GM19035 (cell line): Measurements from ENCODE around the gene NEDD4L.

ENCODE experiments used
- ATAC-seq: cut with Tn5 transposase; IDR thresholded peaks from one replicate; pipeline ENCODE4 v1.9.1; 2021; ENCODE audit not compliant: unreplicated experiment

Gene NEDD4L

DNA sequence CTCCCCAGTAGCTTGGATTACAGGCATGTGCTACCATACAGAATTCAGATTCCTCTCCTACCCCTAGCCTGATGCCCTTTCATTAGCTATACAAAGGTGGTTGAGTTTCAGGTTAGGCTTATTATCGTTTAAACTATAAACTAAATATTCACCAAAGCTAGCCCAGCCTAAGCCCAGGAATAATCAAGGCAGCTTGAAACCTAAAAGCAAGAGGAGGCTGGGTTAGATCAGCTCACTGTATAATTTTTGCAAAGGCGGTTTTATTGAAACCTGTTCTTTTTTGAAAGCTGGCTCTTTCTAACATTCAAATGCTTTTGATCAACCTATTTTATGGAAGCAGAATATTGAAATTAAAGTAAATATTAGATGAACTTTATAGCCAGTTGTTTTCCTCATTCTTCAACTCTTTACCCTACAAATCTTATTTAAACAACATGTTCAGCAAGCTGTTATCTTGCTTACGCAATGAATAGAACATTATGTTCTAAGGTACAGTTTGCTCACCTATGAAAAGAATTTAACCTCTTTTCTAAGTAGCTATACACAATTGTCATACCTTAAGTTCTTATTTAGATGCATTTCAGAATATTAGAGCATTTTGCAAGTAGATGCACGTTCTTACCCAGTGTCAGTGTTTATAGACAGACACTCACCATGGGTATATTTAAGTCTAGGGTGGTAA lies 241.6 kb downstream of the NEDD4L start:
- ATAC-seq, result no peak

DNA sequence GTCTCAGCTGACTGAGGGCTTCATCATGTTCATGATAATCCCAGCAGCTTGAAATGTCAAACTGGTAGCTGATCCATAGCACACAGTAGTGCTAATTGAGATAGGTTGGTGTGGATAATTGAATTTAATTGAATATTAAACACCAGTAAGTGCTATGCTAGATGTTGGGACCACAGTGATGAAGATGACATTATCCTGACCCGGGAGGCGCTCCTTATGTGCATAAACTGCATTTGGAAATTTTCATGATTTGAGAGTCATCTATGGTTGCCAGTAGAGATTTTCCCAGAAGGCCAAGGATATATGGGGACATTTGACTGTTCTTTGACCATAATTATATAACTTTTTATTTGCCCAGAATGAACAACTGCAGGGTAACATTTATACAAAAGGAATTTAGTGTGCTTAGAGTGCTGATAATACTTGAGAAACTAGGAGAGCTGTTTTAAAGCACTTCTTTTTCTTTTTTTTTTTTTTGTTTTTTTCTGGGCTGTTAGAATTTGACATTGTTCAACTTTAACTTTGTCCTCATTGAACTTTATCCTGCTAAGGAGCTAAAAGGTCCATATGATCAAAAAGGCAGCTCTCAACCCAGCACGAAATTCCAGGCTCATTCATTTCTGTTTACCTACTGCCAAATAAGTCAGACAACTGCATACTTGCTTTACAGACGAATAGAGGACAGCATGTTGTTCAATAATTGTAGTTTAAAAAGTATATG lies 242.8 kb downstream of the NEDD4L start:
- ATAC-seq, result no peak

DNA sequence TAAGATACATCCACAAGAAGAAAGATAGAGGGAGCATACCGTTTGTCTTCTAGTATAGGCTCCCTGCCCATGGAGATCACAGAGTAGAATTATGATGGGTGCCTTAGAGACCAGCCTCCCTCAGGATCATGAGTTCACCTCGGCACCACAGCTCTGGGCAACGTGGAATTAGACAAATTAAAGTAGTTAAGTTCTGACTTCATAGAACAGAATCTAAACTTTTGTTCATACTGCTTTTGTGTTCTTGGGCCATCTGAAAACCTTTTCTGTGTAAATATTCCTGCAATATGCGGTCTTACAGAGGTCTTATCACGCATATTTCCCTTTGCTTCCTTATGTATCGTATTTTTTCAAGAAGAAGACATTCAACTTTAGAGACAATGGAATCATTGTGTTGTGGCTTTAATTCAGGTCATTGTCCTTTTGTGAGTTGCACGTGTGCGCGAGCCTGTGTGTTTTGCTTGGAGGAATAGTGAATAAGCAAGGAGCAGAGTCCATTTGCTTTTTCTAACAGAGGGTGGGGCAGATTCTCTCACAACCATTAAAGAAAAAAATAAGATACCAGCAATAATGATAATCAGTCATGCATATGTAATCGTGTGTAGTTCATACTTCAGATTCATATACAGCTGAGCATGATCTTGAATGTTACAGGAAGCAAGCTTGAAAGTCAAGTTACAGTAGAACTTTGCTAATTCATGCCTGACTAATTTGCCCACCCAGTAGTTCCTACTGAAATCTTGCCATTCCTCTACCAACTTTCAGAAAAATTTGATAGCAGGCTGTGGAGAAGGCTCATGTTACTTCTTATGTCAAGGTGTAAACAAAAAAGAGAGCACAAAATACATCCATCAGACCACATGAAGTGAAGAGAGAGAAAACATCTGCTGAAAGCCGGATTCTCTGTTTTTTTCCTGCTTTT lies 243.6 kb downstream of the NEDD4L start:
- no peak for ATAC-seq

DNA sequence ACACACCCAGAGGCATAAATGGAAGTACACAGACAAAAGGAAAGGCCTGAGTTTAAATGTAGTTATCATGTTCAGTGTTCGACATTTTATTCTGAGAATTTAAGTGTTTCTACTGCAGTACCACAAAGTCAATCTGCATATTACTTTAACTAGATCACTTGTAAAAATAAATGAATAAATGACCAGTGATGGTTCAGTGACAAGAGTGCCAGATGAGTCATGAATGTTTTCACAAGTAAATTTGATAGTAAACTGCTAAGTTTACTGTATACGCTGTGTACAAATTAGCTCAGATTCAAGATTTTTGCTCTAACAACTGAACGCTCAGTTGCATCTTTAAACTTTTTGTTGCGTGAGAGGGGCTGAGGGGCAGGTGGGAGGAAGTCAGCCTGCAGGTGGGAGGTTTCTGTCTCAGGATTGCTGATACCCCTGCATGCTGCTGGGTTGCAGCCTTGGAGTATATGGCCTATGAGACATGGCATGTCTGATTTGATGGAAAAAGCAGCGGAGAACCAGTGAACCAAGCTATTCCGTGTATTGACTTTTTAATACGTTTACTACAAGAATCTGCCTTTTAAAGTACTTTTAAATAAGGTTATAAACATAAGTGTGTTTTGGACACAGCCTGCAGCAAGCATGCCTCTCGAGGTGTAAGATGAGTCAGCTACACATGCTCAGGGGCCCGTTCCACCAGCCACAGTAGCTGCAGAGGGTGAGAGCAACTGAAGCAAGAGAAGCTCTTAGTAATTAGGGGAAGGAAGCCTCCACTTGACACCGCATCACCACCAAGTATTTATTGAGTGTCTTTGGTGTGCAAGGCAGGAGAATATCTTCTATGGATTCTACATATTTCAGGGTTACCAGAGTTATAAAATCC lies 245.1 kb downstream of the NEDD4L start:
- ATAC-seq, result peak; percentile 68

DNA sequence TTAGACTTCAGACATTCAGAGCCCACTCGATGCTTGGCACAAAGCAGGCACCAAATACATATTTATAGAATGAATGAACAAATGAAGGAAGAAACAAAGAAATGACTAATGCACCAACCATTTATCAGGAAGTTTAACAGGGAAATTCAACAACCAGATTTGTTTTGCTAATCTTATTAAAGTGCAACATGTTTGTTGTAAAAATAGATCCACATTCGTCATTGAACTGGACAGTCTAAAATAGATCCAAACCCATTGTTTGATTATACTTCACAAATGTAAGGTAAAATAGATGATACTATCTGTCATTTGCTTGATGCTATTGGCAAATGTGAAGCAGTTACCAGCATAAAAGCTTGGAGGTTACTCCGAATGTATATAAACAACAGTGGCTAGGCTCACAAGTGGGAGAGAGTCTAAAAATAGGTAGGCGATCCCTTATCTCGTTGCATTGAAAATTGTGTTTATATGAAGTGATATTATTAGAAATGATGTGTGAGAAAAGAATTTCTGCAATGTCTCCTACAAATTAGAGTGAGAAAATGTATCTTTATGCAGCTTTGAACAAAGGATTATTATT lies 246.2 kb downstream of the NEDD4L start:
- ATAC-seq, result no peak

DNA sequence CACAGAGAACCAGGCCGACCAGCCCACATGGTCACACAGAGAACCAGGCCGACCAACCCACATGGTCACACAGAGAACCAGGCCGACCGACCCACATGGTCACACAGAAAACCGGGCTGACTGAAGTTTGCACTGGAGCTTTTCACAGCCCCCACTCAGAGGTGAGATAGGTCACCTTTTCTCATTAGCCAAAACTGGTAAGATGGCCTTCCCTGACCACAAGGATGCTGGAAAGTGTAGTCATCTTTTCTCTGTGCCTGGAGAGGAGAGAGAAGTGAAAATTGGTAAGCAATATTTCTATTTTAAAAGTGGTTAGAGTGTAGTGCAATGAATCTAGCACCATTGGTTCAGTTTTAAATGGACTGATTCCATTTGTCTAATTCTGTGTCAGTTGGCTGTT lies 247.1 kb downstream of the NEDD4L start:
- no peak for ATAC-seq

DNA sequence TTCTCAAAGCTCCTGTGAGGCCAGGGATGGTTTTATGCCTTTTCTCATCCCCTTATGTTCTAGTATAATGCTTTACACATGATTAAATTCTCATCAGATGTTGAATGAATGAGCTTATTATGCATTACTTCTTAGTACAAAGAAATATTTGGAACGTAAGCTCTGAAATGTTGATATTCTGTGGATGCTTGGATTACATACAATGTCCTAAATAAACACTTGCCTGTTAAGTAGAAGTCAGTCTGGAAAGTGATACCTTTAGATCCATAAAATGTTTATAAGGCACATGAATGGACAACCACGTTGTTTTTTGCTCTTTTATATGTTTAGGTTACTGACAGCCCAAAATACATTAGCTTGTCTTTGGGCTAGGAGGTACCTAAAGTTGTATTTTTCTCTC lies 248.6 kb downstream of the NEDD4L start:
- ATAC-seq, result no peak

DNA sequence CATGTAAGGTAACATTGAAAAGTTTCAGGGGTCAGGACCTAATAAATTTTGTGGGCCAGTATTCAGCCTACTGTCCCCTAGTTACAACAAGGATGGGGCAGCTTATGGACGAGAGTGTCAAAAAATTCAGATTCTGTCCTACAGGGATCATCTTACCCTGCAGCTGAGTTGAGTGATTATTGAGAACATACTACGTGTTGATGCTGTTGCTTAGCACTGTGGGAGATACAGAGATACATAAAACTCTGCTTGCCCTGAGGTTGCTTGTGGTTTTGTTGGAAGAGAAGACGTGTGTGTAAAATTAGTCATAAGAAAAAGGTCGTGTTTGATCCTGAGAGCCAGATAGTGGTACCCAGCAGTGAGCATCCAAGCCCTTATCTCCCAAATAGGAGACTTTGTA lies 253.2 kb downstream of the NEDD4L start:
- ATAC-seq, result no peak

DNA sequence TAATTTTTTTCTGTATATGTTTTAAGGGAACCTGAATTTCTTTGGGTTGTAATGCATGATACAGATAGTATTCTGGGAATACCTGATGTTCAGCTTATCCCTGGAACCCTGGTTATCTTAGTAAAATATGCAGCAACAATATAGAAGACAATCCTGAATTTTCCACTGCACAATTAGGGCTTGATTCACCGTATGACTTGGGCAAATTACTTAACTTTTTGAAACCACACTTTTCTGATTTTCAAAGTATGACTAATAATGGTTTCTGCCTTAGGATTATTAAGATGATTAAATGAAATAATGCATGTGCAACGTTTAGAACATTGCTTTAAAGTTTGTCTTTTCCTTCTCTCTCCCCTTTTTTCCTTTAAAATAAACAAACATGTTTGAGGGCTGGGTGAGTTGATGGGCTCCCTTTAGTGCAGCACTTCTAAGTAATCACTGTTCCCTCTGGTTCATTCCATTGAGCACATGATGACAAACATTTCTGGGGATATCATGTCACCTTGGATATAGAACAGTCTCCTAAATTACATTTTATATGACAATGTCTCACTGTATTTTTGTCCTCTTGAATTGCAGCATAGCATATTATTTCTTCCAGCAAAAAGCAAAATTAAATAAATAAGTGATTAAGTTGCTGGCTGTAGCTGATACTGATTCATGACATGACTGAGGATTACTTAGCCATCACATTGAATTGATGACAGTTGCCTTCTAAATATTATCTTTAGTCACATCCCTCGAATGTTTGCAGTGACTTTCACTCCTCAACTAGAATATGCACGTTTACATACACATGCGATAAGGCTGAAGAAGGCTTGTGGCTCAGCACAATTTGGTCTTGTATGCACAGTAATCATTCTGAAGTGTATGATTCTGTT lies 254.5 kb downstream of the NEDD4L start:
- ATAC-seq, result no peak

DNA sequence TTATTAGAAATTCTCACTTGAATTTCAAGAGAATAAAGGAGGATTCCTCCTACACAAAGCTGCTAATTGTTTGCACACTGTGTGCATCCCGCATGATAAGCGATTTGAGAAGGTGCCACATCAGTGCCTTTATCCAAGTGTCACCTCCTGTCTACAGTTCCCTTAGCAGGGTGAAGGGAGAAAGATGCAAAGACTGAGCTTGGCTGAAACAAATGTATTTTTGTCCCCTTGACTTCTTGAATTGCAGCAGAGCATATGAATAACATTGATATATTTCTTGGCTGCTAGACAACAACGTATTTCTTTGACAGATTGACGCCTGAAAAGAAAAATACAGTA lies 255.1 kb downstream of the NEDD4L start:
- no peak for ATAC-seq

DNA sequence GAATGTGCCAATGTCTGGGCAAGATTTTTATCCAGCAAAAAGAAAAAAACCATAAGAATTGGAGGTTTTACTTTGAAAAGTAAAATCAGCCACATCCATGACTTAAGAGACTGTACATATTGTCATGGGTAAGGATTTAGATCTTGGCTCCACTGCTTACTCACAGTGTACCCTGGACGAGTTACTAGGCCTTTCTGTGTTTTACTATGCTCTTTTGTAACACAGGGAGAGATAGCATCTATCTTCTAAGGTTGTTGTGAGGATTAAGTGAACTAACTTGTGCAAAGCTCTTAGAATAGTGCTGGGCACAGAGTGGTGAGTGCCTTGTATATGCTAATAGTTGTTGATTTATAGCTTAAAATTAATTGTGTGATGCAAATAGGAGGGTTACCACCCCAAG lies 255.9 kb downstream of the NEDD4L start:
- no peak for ATAC-seq

DNA sequence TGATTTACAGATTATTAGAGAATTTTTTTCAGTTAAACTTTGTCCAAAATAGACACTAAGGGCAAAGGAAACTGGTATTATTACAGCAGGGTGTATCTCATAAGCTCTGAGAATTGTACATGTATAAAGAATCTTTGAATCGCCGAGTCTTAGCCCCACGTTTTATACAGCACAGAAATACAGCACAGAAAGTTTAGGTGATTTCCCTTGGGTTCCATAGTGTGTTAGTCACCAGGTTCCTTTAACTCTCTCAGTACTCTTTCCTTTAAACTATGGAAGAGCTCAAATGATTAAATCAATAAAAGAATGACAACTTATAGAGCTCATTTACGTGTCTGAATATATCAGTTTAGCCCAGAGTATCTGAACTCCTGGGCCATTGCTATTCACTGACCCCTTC lies 256.8 kb downstream of the NEDD4L start:
- no peak for ATAC-seq

DNA sequence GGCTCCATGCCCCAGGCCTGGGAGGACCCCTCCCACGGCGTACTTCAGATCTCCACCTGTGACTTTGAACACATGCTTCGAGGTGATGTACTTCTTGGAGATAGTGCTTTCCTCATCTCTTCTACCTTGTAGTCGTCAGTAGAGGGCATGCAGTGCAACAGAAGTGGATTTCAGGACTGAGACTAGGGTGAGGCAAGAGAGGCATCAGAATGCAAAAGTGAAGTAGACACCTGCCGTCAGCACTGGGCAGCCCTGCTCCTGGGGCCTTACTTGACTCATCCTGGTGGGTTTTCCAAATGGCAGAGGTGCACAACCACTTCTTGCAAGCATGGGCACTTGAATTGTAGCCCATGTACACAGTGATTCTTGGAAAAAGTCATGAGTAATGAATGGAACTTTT lies 258.8 kb downstream of the NEDD4L start:
- no peak for ATAC-seq

DNA sequence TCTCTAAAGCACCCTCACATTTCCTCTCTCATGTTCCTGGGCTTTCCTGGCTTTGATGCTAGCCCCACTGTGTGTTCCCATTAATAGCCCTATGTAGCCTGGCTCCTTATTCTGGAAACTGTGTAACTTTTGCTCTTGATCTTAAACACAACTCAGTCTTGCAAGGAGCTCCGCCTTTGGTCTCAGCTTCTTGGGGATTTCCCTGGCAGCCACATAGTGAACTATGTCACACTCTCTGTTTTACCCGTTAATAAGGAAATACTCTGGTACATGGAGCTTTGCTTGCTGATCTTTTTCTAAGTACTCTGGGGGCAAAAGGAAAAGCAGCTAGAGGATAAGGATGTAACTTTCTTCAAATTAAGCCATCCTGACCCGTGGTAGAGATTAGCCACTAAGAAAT lies 259.3 kb downstream of the NEDD4L start:
- peak; percentile 95 for ATAC-seq

DNA sequence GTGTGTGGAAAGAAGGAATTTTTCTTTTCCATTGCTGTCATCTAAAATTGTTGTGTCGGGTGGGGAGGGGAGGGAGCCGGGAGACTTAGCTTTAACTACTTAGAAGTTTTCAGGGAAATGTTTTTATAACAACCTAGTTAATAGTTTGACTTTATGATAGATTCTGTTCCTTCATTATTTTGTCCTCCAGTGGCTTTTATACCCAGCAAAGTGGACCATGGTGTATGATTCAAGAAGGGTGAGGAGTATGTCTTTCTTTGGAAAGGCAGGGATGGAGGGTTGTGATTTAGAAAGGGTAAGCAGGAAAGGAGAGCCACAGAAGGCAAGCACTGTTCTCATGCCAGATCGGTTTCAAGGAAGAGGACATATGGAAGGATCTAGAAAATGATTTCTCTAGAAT lies 261.8 kb downstream of the NEDD4L start:
- no peak for ATAC-seq

DNA sequence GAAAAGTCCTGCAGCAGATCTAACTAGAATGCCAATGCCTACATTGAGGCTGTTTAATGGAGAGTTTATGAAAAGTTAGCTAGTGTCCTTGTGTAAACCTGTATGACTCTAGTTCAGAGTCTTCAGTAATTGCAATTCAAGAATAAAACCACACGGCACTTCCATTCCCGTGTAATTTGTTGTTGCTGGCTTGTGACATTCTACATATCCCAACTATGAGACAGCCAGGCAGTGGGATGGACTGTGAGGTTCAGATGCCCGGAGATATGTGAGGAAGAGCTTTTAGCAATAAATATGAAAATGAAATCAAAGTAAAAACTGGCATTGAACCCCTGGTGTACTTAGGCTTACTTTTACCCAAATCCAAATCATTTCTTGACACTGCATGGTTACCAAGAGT lies 263.4 kb downstream of the NEDD4L start:
- no peak for ATAC-seq

DNA sequence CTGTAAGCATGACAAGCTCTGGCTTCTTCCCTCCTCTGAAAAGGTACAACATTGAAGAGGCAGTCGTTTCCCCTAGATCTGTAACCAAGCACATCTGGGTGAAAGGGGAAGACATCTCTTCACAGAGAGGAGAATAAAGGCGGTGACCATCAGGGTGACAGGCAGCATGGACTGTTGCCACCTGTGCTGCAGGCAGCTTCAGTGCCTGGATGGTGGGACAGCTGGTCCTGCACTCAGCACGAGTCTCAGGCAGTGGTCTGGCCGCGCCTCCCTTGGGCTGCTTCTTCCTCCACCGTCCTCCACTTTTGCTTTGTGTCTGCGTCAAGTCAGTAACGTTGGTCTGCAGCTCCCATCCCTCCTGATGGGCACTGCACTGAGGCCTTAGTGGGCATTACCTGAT lies 264.4 kb downstream of the NEDD4L start:
- ATAC-seq, result no peak

DNA sequence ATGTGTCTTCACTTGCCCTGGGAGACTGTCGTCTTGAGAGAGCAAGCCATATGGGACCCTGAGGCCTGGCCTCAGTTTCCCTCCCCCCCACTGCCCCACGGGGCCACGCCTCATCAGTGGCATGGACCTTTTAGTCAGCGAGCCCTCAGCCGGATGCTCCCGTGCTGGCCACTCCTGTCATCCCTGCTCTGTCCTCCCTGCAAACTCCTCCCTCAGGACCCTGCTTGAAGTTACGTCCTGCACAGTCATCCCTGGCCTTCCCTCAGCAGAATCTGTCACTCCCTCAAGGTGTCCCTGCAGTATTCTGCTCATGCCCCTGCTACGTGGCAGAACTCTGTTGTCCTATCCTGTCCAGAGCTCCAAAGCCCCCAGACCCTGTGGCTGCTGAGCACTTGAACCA lies 265.1 kb downstream of the NEDD4L start:
- no peak for ATAC-seq

DNA sequence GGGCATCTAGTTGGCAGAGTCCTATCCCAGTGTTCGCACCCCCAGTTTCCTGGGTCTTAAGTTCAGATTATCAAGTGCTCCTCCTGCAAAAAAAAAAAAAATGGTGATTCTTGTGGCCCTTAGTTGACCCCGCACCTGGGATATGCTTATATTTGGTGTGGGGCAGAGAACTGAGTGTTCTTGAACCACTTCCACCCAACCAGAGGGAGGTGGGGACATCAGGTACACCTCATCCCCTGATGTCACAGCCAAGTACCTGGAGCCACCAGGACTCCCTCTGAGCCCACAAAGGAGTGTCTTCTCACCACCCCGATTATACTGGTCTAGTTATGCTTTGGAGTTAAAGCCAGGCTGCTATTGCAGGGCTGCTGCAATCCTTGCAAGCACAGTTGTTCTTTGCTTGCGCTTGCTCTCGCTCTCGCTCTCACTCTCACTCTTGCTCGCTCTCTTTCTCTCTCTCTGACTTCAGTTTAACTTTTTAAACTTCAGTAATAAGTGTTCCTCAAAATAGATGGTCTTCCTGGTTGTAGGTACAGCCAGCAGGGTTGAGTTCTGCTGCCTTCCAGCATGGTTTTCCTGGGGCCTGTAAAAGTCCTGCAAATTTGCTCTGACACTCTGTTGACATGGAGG lies 265.7 kb downstream of the NEDD4L start:
- ATAC-seq, result no peak
